Astrocyte (in vitro differentiated cells and primary cell): Measurements from ENCODE around the gene SYTL4. TPM values are rescaled to one million over a fixed set of nuclear protein-coding genes. Genes with fewer than 3 reads are reported as not detected.

ENCODE experiments used
- DNase-seq: peaks from one replicate; pipeline ENCODE4 v3.0.0-alpha.2; 2010; ENCODE audit warnings: low read depth
- FAIRE-seq: peaks from 2 replicates; lab custom pipeline; 2011; peaks lifted over from hg19 to GRCh38; lab: Jason Lieb, UNC
- H2AFZ ChIP-seq: 2 replicates; pipeline ENCODE4 v1.6.0; 2012; ENCODE audit warnings: low read depth, low read length, inconsistent platforms
- H3K27ac ChIP-seq: 2 replicates; pipeline ENCODE4 v1.5.1; 2011; ENCODE audit warnings: low read depth, low read length, inconsistent platforms
- H3K27me3 ChIP-seq: 2 replicates; pipeline ENCODE4 v1.6.0; 2011; ENCODE audit warnings: low read length, inconsistent platforms; ENCODE audit not compliant: insufficient read depth
- H3K36me3 ChIP-seq: 2 replicates; pipeline ENCODE4 v1.5.1; 2011; ENCODE audit warnings: low read length, inconsistent platforms; ENCODE audit not compliant: insufficient read depth
- H3K4me1 ChIP-seq: 2 replicates; pipeline ENCODE4 v1.5.1; 2011; ENCODE audit warnings: low read length, inconsistent platforms; ENCODE audit not compliant: insufficient read depth
- H3K4me2 ChIP-seq: 2 replicates; pipeline ENCODE4 v1.6.0; 2012; ENCODE audit warnings: low read length, inconsistent platforms
- H3K4me3 ChIP-seq: 2 replicates; pipeline ENCODE4 v1.5.1; 2011; ENCODE audit warnings: low read depth, mild to moderate bottlenecking, low read length, inconsistent platforms; ENCODE audit not compliant: insufficient read depth
- H3K79me2 ChIP-seq: 2 replicates; pipeline ENCODE4 v1.6.0; 2012; ENCODE audit warnings: mild to moderate bottlenecking, low read length, inconsistent platforms; ENCODE audit not compliant: insufficient read depth
- H3K9ac ChIP-seq: 2 replicates; pipeline ENCODE4 v1.6.0; 2012; ENCODE audit warnings: mild to moderate bottlenecking, low read length, inconsistent platforms
- H3K9me3 ChIP-seq: 2 replicates; pipeline ENCODE4 v1.5.1; 2012; ENCODE audit warnings: low read depth, mild to moderate bottlenecking, low read length, inconsistent platforms; ENCODE audit not compliant: insufficient read depth
- H4K20me1 ChIP-seq: 2 replicates; pipeline ENCODE4 v1.6.0; 2012; ENCODE audit warnings: low read length, inconsistent platforms; ENCODE audit not compliant: insufficient read depth
- H3K27ac Mint-ChIP-seq: one replicate; pipeline ENCODE4 v1.8.0; 2021; ENCODE audit warnings: mild to moderate bottlenecking, mixed read lengths; ENCODE audit not compliant: unreplicated experiment
- H3K27me3 Mint-ChIP-seq: one replicate; pipeline ENCODE4 v1.8.0; 2021; ENCODE audit warnings: low read depth, mixed read lengths; ENCODE audit not compliant: unreplicated experiment
- H3K36me3 Mint-ChIP-seq: one replicate; pipeline ENCODE4 v1.8.0; 2021; ENCODE audit warnings: low read depth, mixed read lengths; ENCODE audit not compliant: unreplicated experiment
- H3K4me1 Mint-ChIP-seq: one replicate; pipeline ENCODE4 v1.8.0; 2021; ENCODE audit warnings: low read depth, mixed read lengths; ENCODE audit not compliant: unreplicated experiment
- H3K4me3 Mint-ChIP-seq: one replicate; pipeline ENCODE4 v1.8.0; 2021; ENCODE audit warnings: mild to moderate bottlenecking, moderate library complexity, mixed read lengths; ENCODE audit not compliant: unreplicated experiment
- H3K9me3 Mint-ChIP-seq: one replicate; pipeline ENCODE4 v1.8.0; 2021; ENCODE audit warnings: mild to moderate bottlenecking, mixed read lengths; ENCODE audit not compliant: unreplicated experiment
- CTCF ChIP-seq: IDR thresholded peaks from 2 replicates; pipeline ENCODE4 v1.5.1; 2011; ENCODE audit warnings: low read depth, mild to moderate bottlenecking, inconsistent platforms, low read length, moderate library complexity; ENCODE audit not compliant: insufficient read depth
- EZH2 ChIP-seq: IDR thresholded peaks from 2 replicates; pipeline ENCODE4 v1.6.1; 2012; ENCODE audit warnings: mild to moderate bottlenecking, low read length, inconsistent platforms; ENCODE audit not compliant: insufficient read depth
- total RNA-seq: library from RNA; stranded (reverse); gene quantifications from 2 replicates; pipeline ENCODE4 v1.2.1, GENCODE V29; 2021

The SYTL4 gene
- total RNA-seq, 1 donor from 2014 or later: 3.3 TPM

GRCh38 chrX:100747090-100747489 is 15.2 kb upstream of the SYTL4 start:
- Mint-ChIP-seq H3K4me3 (no peak overlapping the region), H3K36me3 (no peaks in the 10 kb centered on the region), H3K27me3 (no peaks in the 10 kb centered on the region), H3K9me3 (no peaks in the 10 kb centered on the region), H3K27ac (no peak overlapping the region), H3K4me1 (peaks cover 12% of the 10 kb centered on the region)
- no peaks in the 10 kb centered on the region for H4K20me1 ChIP-seq
- TF ChIP-seq EZH2: no peak
- no peak for TF ChIP-seq CTCF
- no peaks in the 10 kb centered on the region for H3K4me1 ChIP-seq
- H3K4me3 ChIP-seq: no peak overlapping the region
- DNase-seq (no peak), FAIRE-seq (no peak)
- no peaks in the 10 kb centered on the region for H3K36me3 ChIP-seq
- H3K79me2 ChIP-seq: no peaks in the 10 kb centered on the region
- H3K27me3 ChIP-seq: no peaks in the 10 kb centered on the region
- H3K9ac ChIP-seq: no peak overlapping the region
- no peak overlapping the region for H3K27ac ChIP-seq
- no peak overlapping the region for H3K4me2 ChIP-seq
- H2AFZ ChIP-seq: no peak overlapping the region
- H3K9me3 ChIP-seq: no peaks in the 10 kb centered on the region

- Histone ChIP-seq H3K9ac (no peak overlapping the region), H3K4me2 (no peak overlapping the region), H4K20me1 (no peaks in the 10 kb centered on the region), H3K36me3 (no peaks in the 10 kb centered on the region), H3K79me2 (no peaks in the 10 kb centered on the region), H3K27ac (no peak overlapping the region), H3K4me1 (no peaks in the 10 kb centered on the region), H3K4me3 (no peak overlapping the region), H3K27me3 (no peaks in the 10 kb centered on the region), H3K9me3 (no peaks in the 10 kb centered on the region), H2AFZ (no peak overlapping the region)
- Mint-ChIP-seq H3K9me3 (no peaks in the 10 kb centered on the region), H3K4me3 (no peak overlapping the region), H3K27ac (no peak overlapping the region), H3K36me3 (no peaks in the 10 kb centered on the region), H3K4me1 (peaks cover 12% of the 10 kb centered on the region), H3K27me3 (no peaks in the 10 kb centered on the region)
- FAIRE-seq: peak; percentile 78
- no peak for DNase-seq
- no peak for TF ChIP-seq EZH2
Observed at GRCh38 chrX:100745806-100746537, 14.1 kb upstream of the SYTL4 start.

- H3K9ac ChIP-seq: no peak overlapping the region
- no peaks in the 10 kb centered on the region for H3K36me3 ChIP-seq
- H3K4me2 ChIP-seq: no peak overlapping the region
- no peak overlapping the region for H3K4me3 ChIP-seq
- no peaks in the 10 kb centered on the region for H4K20me1 ChIP-seq
- Mint-ChIP-seq H3K4me1 (peaks cover 12% of the 10 kb centered on the region), H3K27ac (no peak overlapping the region), H3K9me3 (no peaks in the 10 kb centered on the region), H3K27me3 (no peaks in the 10 kb centered on the region), H3K4me3 (no peak overlapping the region), H3K36me3 (no peaks in the 10 kb centered on the region)
- no peaks in the 10 kb centered on the region for H3K4me1 ChIP-seq
- H3K9me3 ChIP-seq: no peaks in the 10 kb centered on the region
- no peak overlapping the region for H3K27ac ChIP-seq
- H3K79me2 ChIP-seq: no peaks in the 10 kb centered on the region
- no peak for FAIRE-seq
- no peak for DNase-seq
- no peaks in the 10 kb centered on the region for H3K27me3 ChIP-seq
- H2AFZ ChIP-seq: no peak overlapping the region
- no peak for TF ChIP-seq EZH2
- TF ChIP-seq CTCF: no peak
Observed at GRCh38 chrX:100745205-100745604, 13.3 kb upstream of the SYTL4 start.
